Measurements from ENCODE around the gene SDE2.

GRCh38 chr1:226017070-226017469 is 17.9 kb upstream of the SDE2 start:
- no peak for TF ChIP-seq SREBF2 (IDR thresholded peaks at IDR 0.05; ENCODE audit: low read length)
- no peak for TF ChIP-seq EP300 (IDR thresholded peaks at IDR 0.05; ENCODE audit: borderline replicate concordance in 1 of 2, control insufficient read depth in 1 of 2, low read depth in 2 of 2, low read length in 2 of 2)
- TF ChIP-seq EGR1 (IDR thresholded peaks at IDR 0.05; ENCODE audit: borderline replicate concordance in 1 of 2, low read depth in 2 of 2, low read length in 2 of 2): no peak
- TF ChIP-seq, protein P1, sequence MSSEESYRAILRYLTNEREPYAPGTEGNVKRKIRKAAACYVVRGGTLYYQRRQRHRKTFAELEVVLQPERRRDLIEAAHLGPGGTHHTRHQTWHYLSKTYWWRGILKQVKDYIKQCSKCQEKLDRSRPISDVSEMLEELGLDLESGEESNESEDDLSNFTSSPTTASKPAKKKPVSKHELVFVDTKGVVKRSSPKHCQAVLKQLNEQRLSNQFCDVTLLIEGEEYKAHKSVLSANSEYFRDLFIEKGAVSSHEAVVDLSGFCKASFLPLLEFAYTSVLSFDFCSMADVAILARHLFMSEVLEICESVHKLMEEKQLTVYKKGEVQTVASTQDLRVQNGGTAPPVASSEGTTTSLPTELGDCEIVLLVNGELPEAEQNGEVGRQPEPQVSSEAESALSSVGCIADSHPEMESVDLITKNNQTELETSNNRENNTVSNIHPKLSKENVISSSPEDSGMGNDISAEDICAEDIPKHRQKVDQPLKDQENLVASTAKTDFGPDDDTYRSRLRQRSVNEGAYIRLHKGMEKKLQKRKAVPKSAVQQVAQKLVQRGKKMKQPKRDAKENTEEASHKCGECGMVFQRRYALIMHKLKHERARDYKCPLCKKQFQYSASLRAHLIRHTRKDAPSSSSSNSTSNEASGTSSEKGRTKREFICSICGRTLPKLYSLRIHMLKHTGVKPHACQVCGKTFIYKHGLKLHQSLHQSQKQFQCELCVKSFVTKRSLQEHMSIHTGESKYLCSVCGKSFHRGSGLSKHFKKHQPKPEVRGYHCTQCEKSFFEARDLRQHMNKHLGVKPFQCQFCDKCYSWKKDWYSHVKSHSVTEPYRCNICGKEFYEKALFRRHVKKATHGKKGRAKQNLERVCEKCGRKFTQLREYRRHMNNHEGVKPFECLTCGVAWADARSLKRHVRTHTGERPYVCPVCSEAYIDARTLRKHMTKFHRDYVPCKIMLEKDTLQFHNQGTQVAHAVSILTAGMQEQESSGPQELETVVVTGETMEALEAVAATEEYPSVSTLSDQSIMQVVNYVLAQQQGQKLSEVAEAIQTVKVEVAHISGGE (CRISPR knock-in tag; IDR thresholded peaks at IDR 0.05): no peak
- no peak for TF ChIP-seq CTCF (IDR thresholded peaks at IDR 0.05 in 2 of 3, conservative IDR thresholded peaks at IDR 0.05 in 1 of 3; ENCODE audit: control insufficient read depth in 2 of 3, extremely low read depth in 1 of 3, insufficient read depth in 1 of 3, low read depth in 3 of 3, low read length in 3 of 3)
- TF ChIP-seq EZH2 (IDR thresholded peaks at IDR 0.05; ENCODE audit: borderline replicate concordance, control insufficient read depth, low read depth, low read length): no peak
- TF ChIP-seq HCFC1 (IDR thresholded peaks at IDR 0.05; ENCODE audit: low read length): no peak
- no peak for TF ChIP-seq KDM1A (IDR thresholded peaks at IDR 0.05; ENCODE audit: borderline replicate concordance)
- no peak for TF ChIP-seq SIX5 (IDR thresholded peaks at IDR 0.05; ENCODE audit: low read depth, low read length, severe bottlenecking)
- no peak for TF ChIP-seq TAF1 (IDR thresholded peaks at IDR 0.05; ENCODE audit: borderline replicate concordance, low read depth, low read length)
- TF ChIP-seq POLR2A (IDR thresholded peaks at IDR 0.05; ENCODE audit: low read depth, low read length): no peak
- no peak for TF ChIP-seq ZBTB33 (IDR thresholded peaks at IDR 0.05)
